A549 (cell line): Measurements from ENCODE around the gene NPC1L1. TPM values are rescaled to one million over a fixed set of nuclear protein-coding genes. Genes with fewer than 3 reads are reported as not detected.

Experiments
- ATAC-seq, 2 experiments: fragments of 200-7000 bp in 1 of 2; fragments of >200 bp in 1 of 2; cut with Nextera tagmentation in 1 of 2; cut with Tn5 transposase in 1 of 2; 3 replicates each; pipeline versions ENCODE4 v1.8.0 to v1.9.1; 2018 to 2020; ENCODE audit warnings: mild to moderate bottlenecking in 1 of 2, moderate library complexity in 1 of 2
- CTCF ChIA-PET: fragments of 300-600 bp; sonication (Branson Sonifier 250); formaldehyde crosslinking; extraction: SDS; loops from one replicate; lab custom pipeline; 2021; ENCODE audit warnings: antibody characterized with exemption, inconsistent platforms; lab: Yijun Ruan, JAX
- POLR2A ChIA-PET: fragments of 350-600 bp; formaldehyde crosslinking; extraction: SDS; loops from one replicate; lab custom pipeline; 2021; ENCODE audit warnings: antibody characterized with exemption, inconsistent platforms; lab: Yijun Ruan, JAX
- DNase-seq, 2 experiments: peaks; one replicate each; pipeline versions ENCODE4 v3.0.0 to v3.0.0-alpha.2; 2011 to 2016; ENCODE audit warnings: low read depth in 1 of 2, low spot score in 1 of 2
- FAIRE-seq: peaks from 2 replicates; lab custom pipeline; 2011; peaks lifted over from hg19 to GRCh38; lab: Jason Lieb, UNC
- H3K27ac ChIP-seq, 2 experiments: fragments of >200 bp; sonication (Bioruptor Twin); formaldehyde crosslinking; 3 replicates each; pipeline ENCODE4 v1.5.1; 2016 to 2017
- H3K4me1 ChIP-seq: fragments of >200 bp; sonication (Bioruptor Twin); formaldehyde crosslinking; 3 replicates; pipeline ENCODE4 v1.6.1; 2016
- H3K4me2 ChIP-seq: fragments of >200 bp; sonication (Bioruptor Twin); formaldehyde crosslinking; 3 replicates; pipeline ENCODE4 v1.6.1; 2016
- H3K4me3 ChIP-seq: fragments of >200 bp; sonication (Bioruptor Twin); formaldehyde crosslinking; 3 replicates; pipeline ENCODE4 v1.5.1; 2016
- H3K9me3 ChIP-seq: fragments of >200 bp; sonication (Bioruptor Twin); formaldehyde crosslinking; 3 replicates; pipeline ENCODE4 v1.6.1; 2016
- ATOH8 ChIP-seq: fragments of 250-450 bp; sonication (Bioruptor Pico); IDR thresholded peaks from 2 replicates; pipeline ENCODE4 v1.5.0; 2020; ENCODE audit warnings: low read depth, mild to moderate bottlenecking, moderate library complexity
- BHLHE40 ChIP-seq: IDR thresholded peaks from 2 replicates; pipeline ENCODE4 v1.6.1; 2012; ENCODE audit warnings: low read depth, low read length, inconsistent platforms
- CBX2 ChIP-seq: fragments of 200-600 bp; sonication (generic); IDR thresholded peaks from 2 replicates; pipeline ENCODE4 v1.6.1; 2016; ENCODE audit warnings: low read depth, mild to moderate bottlenecking, borderline replicate concordance
- CHD4 ChIP-seq: fragments of 200-600 bp; sonication (generic); IDR thresholded peaks from 2 replicates; pipeline ENCODE4 v1.6.1; 2016; ENCODE audit warnings: antibody characterized with exemption, mild to moderate bottlenecking, borderline replicate concordance
- ESRRA ChIP-seq: fragments of 150-350 bp; IDR thresholded peaks from 2 replicates; pipeline ENCODE4 v1.6.1; 2014; ENCODE audit warnings: mild to moderate bottlenecking, low read length, borderline replicate concordance
- FOSB ChIP-seq: fragments of 250-450 bp; sonication (Bioruptor Pico); IDR thresholded peaks from 2 replicates; pipeline ENCODE4 v1.5.0; 2020; ENCODE audit warnings: mild to moderate bottlenecking, moderate library complexity
- FOXS1 ChIP-seq: fragments of 250-450 bp; sonication (Bioruptor Pico); IDR thresholded peaks from 2 replicates; pipeline ENCODE4 v1.5.0; 2020; ENCODE audit warnings: mild to moderate bottlenecking, moderate library complexity
- HMGXB4 ChIP-seq: fragments of 250-450 bp; sonication (Bioruptor Pico); IDR thresholded peaks from 2 replicates; pipeline ENCODE4 v1.5.0; 2021; ENCODE audit warnings: mild to moderate bottlenecking, moderate library complexity, borderline replicate concordance
- KDM1A ChIP-seq: fragments of 200-600 bp; sonication (generic); IDR thresholded peaks from 2 replicates; pipeline ENCODE4 v1.6.1; 2016; ENCODE audit warnings: low read depth, mild to moderate bottlenecking
- MAZ ChIP-seq: fragments of 150-350 bp; IDR thresholded peaks from 2 replicates; pipeline ENCODE4 v1.6.1; 2014; ENCODE audit warnings: antibody characterized with exemption, low read depth, low read length, borderline replicate concordance
- NR3C1 ChIP-seq: fragments of >200 bp; sonication (Bioruptor Twin); formaldehyde crosslinking; IDR thresholded peaks from 3 replicates; pipeline ENCODE4 v1.6.1; 2017
- PBX3 ChIP-seq: IDR thresholded peaks from 2 replicates; pipeline ENCODE4 v1.6.1; 2012
- POLR2AphosphoS2 ChIP-seq: conservative IDR thresholded peaks from 2 replicates; pipeline ENCODE4 v1.6.1; 2012; ENCODE audit warnings: low read length, improper control_type of control experiment, inconsistent platforms
- RARB ChIP-seq: fragments of 250-450 bp; sonication (Bioruptor Pico); IDR thresholded peaks from 2 replicates; pipeline ENCODE4 v1.8.0; 2021; ENCODE audit warnings: mild to moderate bottlenecking, moderate library complexity
- RCOR1 ChIP-seq: fragments of 150-350 bp; IDR thresholded peaks from 2 replicates; pipeline ENCODE4 v1.6.1; 2014; ENCODE audit warnings: antibody characterized with exemption, low read length, low read depth
- RFX5 ChIP-seq: fragments of 450-650 bp; IDR thresholded peaks from 2 replicates; pipeline ENCODE4 v1.7.1; 2014; ENCODE audit warnings: antibody characterized with exemption, mild to moderate bottlenecking, moderate library complexity
- SMC3 ChIP-seq: fragments of >200 bp; sonication (Bioruptor Twin); formaldehyde crosslinking; IDR thresholded peaks from 3 replicates; pipeline ENCODE4 v1.6.1; 2018; ENCODE audit warnings: inconsistent platforms
- TFCP2L1 ChIP-seq: fragments of 250-450 bp; sonication (Bioruptor Pico); IDR thresholded peaks from 2 replicates; pipeline ENCODE4 v1.5.0; 2021; ENCODE audit warnings: mild to moderate bottlenecking
- ZC3H11A ChIP-seq: fragments of 450-650 bp; IDR thresholded peaks from 2 replicates; pipeline ENCODE4 v1.6.1; 2014; ENCODE audit warnings: antibody characterized with exemption, mild to moderate bottlenecking
- ZFP36 ChIP-seq: fragments of 450-650 bp; IDR thresholded peaks from 2 replicates; pipeline ENCODE4 v1.6.1; 2014; ENCODE audit warnings: borderline replicate concordance; ENCODE audit not compliant: partially characterized antibody
- ZNF302 ChIP-seq: fragments of 250-450 bp; sonication (Bioruptor Pico); IDR thresholded peaks from 2 replicates; pipeline ENCODE4 v1.9.0; 2021; ENCODE audit warnings: inconsistent platforms, mild to moderate bottlenecking, moderate library complexity
- ZSCAN20 ChIP-seq: fragments of 250-450 bp; sonication (Bioruptor Pico); IDR thresholded peaks from 2 replicates; pipeline ENCODE4 v1.8.0; 2022; ENCODE audit warnings: mild to moderate bottlenecking, moderate library complexity
- WGBS: methylation state at CpG from one replicate; pipeline ENCODE4 v1.1.6; 2017; ENCODE audit errors: missing lambda C conversion rate; 5-methylcytosine and 5-hydroxymethylcytosine counted together
- polyA plus RNA-seq, 4 experiments: library from polyadenylated mRNA; depleted of rRNA in 3 of 4; stranded (reverse); fragments of >200 nt; fragmentation: RNase III in 1 of 4; extraction: RNeasy Plus Mini Kit Qiagen cat#74134 plus additional on column Dnase treatment in 1 of 4; gene quantifications; 2 replicates in 3 of 4; 3 replicates in 1 of 4; pipeline ENCODE4 v1.2.3, GENCODE V29; 2011 to 2017
- TF ChIP-seq, protein P1 (sequence below): fragments of 450-650 bp; IDR thresholded peaks from 2 replicates; pipeline ENCODE4 v1.6.1; 2014; ENCODE audit warnings: antibody characterized with exemption
- TF ChIP-seq, protein P2 (sequence below): fragments of >200 bp; sonication (Bioruptor Twin); formaldehyde crosslinking; IDR thresholded peaks from 2 replicates; pipeline ENCODE4 v1.6.1; 2016

Gene NPC1L1
- polyA plus RNA-seq, 2 of the 4 experiments (the other 2 are of a cell fraction) = 0.04 to 0.06 TPM

DNA sequence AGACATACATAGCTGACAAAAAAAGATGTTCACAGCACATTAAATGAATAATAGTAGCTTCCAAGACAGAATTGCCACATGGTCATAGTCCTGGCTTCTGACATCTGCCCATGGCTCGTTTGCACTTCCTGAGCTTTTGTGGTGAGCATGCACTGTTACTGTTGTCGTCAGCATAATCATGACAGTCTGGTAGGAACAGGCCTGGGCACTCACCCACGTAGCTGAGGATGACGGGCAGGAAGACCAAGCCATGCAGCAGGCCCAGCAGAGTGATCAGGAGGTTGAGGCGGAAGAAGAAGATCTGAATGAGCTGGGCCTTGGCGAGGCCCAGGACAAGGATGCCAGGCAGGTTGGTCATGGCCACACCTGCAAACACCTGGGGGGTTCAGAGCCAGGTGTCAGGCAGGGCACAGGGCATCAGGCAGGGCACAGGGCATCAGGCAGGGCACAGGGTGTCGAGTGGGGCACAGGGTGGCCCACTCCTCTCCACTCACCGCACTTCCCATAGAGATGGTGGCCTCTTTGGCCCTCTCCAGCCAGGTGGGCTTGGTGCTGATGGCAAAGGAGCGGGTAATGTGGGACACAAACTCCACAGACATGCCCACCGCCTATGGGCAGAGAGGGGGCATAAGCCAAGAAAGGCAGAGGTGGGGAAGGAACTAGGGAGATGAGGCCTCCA is 25.4 kb downstream of the NPC1L1 start:
- no peak for FAIRE-seq
- ChIA-PET POLR2A (no interaction called here), CTCF (interaction anchor here (2.6 kb wide), 1 partner anchor 19 kb away, joined by 10 read pairs; no protein-coding TSS in a partner anchor)
- TF ChIP-seq, protein P1, sequence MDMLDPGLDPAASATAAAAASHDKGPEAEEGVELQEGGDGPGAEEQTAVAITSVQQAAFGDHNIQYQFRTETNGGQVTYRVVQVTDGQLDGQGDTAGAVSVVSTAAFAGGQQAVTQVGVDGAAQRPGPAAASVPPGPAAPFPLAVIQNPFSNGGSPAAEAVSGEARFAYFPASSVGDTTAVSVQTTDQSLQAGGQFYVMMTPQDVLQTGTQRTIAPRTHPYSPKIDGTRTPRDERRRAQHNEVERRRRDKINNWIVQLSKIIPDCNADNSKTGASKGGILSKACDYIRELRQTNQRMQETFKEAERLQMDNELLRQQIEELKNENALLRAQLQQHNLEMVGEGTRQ = no peak
- TF ChIP-seq HMGXB4 (no peak), POLR2AphosphoS2 (no peak), FOSB (no peak), RARB (CRISPR knock-in tag) (no peak)
- 59% methylated on average over 10 of the region's 10 CpGs for WGBS
- Histone ChIP-seq H3K27ac (no peak overlapping the region), H3K4me1 (no peaks in the 10 kb centered on the region), H3K9me3 (no peaks in the 10 kb centered on the region), H3K4me2 (no peak overlapping the region), H3K4me3 (no peak overlapping the region)
- no peak for DNase-seq
- no peak for ATAC-seq

DNA sequence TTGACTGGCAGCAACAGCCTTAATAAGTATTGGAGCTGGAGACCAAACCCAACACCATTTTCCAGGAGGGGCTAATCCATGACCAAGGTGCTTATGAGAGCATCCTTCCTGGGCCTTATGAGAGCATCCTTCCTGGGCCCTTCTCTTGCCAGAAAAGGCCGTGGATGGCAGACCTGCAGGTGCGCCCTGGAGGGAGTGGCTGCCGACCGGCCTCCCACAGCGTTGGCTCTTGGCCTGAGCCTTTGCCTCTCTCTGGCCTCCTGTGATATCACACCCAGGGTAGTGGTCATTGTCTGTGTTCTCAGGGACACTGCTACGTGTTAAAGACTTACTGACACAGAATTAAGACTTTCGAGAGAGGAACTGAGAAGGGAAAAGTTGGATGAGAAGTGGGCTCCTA is 28.4 kb downstream of the NPC1L1 start:
- H3K9me3 ChIP-seq = no peaks in the 10 kb centered on the region
- 75% methylated on average over 7 of the region's 7 CpGs for WGBS
- CTCF ChIA-PET = interaction anchor here (1.5 kb wide), 1 partner anchor 29 kb away, joined by 3 read pairs; no protein-coding TSS in a partner anchor
- ATAC-seq = 0 out of 6 replicates have a peak, but pooled peaks of 1 of the 2 experiments have one; percentile 12
- no peak overlapping the region for H3K4me3 ChIP-seq
- POLR2A ChIA-PET = no interaction called here
- H3K4me2 ChIP-seq = no peak overlapping the region
- DNase-seq = no peak
- no peak overlapping the region for H3K27ac ChIP-seq
- no peak for TF ChIP-seq ZFP36
- TF ChIP-seq RCOR1 = no peak
- no peak for TF ChIP-seq BHLHE40
- TF ChIP-seq RFX5 = no peak
- no peak for TF ChIP-seq TFCP2L1 (CRISPR knock-in tag)
- TF ChIP-seq KDM1A = no peak
- TF ChIP-seq ZNF302 (CRISPR knock-in tag) = no peak
- TF ChIP-seq ATOH8 = no peak
- no peaks in the 10 kb centered on the region for H3K4me1 ChIP-seq
- FAIRE-seq = no peak

DNA sequence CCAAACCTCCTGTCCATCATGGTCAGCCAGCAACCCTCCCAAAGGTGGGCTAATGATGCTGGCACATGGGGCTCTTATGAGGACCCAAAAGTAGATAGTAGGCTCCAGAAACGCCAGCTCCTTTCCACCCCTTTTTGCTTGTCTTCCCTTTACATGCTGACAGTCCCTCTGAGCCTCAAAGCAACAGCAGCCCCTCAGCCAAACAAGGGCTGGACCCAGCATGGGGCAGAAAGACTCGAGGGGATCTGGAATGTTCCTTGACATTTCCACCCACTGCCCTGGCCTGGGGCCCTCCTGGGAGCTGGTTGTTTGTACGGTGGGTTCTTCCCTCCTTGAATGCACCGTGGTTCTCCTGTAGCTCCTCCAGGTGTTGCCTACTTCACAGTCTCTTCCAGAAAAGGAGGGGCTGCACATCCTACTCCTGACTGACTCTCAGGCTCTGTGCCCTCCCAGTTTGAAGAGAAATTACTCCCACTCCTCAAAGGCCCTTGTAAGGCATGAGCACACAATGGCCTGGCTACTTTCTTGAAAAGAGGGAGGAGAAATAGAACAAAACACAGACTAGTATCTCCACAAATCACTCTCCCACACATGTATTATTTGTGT is 29.2 kb downstream of the NPC1L1 start:
- Histone ChIP-seq H3K9me3 (peaks cover 2% of the 10 kb centered on the region; the same call in 1 of the 3 replicates), H3K4me2 (no peak overlapping the region), H3K4me1 (no peaks in the 10 kb centered on the region), H3K4me3 (no peak overlapping the region), H3K27ac (no peak overlapping the region)
- POLR2A ChIA-PET = no interaction called here
- CTCF ChIA-PET = interaction anchor here (1.5 kb wide), 1 partner anchor 30 kb away, joined by 3 read pairs; no protein-coding TSS in a partner anchor
- TF ChIP-seq ZNF302 (CRISPR knock-in tag) = no peak
- no peak for TF ChIP-seq RFX5
- TF ChIP-seq, protein P2, sequence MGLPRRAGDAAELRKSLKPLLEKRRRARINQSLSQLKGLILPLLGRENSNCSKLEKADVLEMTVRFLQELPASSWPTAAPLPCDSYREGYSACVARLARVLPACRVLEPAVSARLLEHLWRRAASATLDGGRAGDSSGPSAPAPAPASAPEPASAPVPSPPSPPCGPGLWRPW = no peak
- no peak for TF ChIP-seq RARB (CRISPR knock-in tag)
- TF ChIP-seq ZC3H11A = no peak
- TF ChIP-seq ZSCAN20 (CRISPR knock-in tag) = no peak
- no peak for TF ChIP-seq CBX2
- TF ChIP-seq SMC3 = no peak
- no peak for TF ChIP-seq HMGXB4
- TF ChIP-seq FOXS1 (CRISPR knock-in tag) = no peak
- no peak for TF ChIP-seq NR3C1
- no peak for TF ChIP-seq MAZ
- TF ChIP-seq ATOH8 = no peak
- no peak for TF ChIP-seq PBX3
- no peak for TF ChIP-seq ESRRA
- no peak for TF ChIP-seq CHD4
- 35% methylated on average over 4 of the region's 4 CpGs for WGBS
- ATAC-seq = no peak; a peak in 1 of 6 replicates
- FAIRE-seq = no peak
- no peak for DNase-seq
